Measurements from ENCODE around the gene PIK3C2G.

Gene PIK3C2G

DNA sequence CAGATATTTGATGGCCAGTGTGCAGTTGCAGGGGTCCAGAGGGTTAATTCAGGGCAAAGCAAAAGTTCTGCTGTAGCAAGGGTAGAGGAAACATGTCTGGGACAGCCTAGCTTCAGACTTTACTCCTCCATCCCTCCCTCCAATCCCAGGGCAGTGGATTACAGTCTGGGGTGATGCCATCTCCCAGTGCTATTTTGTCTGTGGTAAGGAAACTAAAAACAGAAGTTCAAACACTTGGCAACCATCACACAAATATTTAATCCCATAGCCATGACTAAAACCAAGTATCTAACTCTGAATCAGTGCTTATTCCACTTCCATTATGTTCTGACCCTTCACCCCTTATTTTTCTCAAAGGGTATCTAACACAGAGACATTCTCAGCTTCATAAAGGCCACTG, 61.8 kb downstream of the PIK3C2G start:
- Histone ChIP-seq H3K36me3 (ENCODE audit: insufficient read depth) (no peaks in the 10 kb centered on the region), H3K4me2 (no peak overlapping the region), H3K9ac (no peak overlapping the region), H3K4me1 (ENCODE audit: low read depth, poor library complexity, severe bottlenecking) (no peaks in the 10 kb centered on the region), H4K20me1 (ENCODE audit: insufficient read depth) (no peaks in the 10 kb centered on the region), H3K79me2 (ENCODE audit: insufficient read depth, low read depth) (no peaks in the 10 kb centered on the region), H3K4me3 (IDR thresholded peaks at IDR 0.05; ENCODE audit: insufficient read depth, low read depth, low read length) (no peak overlapping the region), H3K27me3 (ENCODE audit: insufficient read depth, low read depth) (no peaks in the 10 kb centered on the region), H3K27ac (no peak overlapping the region), H2AFZ (ENCODE audit: low read depth) (no peak overlapping the region)
- TF ChIP-seq CTCF (conservative IDR thresholded peaks at IDR 0.05; ENCODE audit: low read depth, low read length) = no peak

DNA sequence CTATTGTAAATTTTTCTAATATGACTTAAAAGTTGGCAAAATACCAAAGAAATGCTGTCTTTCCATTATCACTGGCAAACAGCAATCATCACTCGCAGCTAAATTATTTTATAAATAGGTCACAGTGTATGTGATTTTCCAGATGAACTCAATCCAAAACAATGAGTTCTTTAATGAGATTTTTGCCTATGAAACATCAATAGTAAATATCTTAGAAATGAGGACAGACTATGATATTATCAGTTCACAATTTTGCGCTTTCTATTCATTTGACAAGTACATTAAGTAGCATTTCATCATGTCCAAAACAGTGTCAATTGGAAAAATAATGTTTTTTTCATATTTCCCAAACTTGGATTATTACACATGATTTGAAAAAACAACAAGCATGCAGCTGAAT, 65.7 kb downstream of the PIK3C2G start:
- H3K9ac ChIP-seq = no peak overlapping the region
- no peak for TF ChIP-seq CTCF (conservative IDR thresholded peaks at IDR 0.05; ENCODE audit: low read depth, low read length)

GRCh38 chr12:18332173-18332572, 70.9 kb downstream of the PIK3C2G start:
- no peak overlapping the region for H3K9ac ChIP-seq
- H3K4me1 ChIP-seq (ENCODE audit: low read depth, poor library complexity, severe bottlenecking) = no peaks in the 10 kb centered on the region

More for the DNA sequence above, 65.7 kb downstream of the PIK3C2G start:
- Histone ChIP-seq H3K27me3 (ENCODE audit: insufficient read depth, low read depth) (no peaks in the 10 kb centered on the region), H3K4me1 (ENCODE audit: low read depth, poor library complexity, severe bottlenecking) (no peaks in the 10 kb centered on the region), H4K20me1 (ENCODE audit: insufficient read depth) (no peaks in the 10 kb centered on the region), H3K4me2 (no peak overlapping the region), H3K27ac (no peak overlapping the region), H3K4me3 (IDR thresholded peaks at IDR 0.05; ENCODE audit: insufficient read depth, low read depth, low read length) (no peak overlapping the region), H3K36me3 (ENCODE audit: insufficient read depth) (no peaks in the 10 kb centered on the region), H3K79me2 (ENCODE audit: insufficient read depth, low read depth) (no peaks in the 10 kb centered on the region), H2AFZ (ENCODE audit: low read depth) (no peak overlapping the region)

GRCh38 chr12:18339633-18340032, 78.3 kb downstream of the PIK3C2G start:
- Histone ChIP-seq H3K27me3 (ENCODE audit: insufficient read depth, low read depth) (no peaks in the 10 kb centered on the region), H2AFZ (ENCODE audit: low read depth) (no peak overlapping the region), H3K36me3 (ENCODE audit: insufficient read depth) (no peaks in the 10 kb centered on the region), H3K9ac (no peak overlapping the region), H3K4me1 (ENCODE audit: low read depth, poor library complexity, severe bottlenecking) (no peaks in the 10 kb centered on the region), H4K20me1 (ENCODE audit: insufficient read depth) (no peaks in the 10 kb centered on the region), H3K79me2 (ENCODE audit: insufficient read depth, low read depth) (no peaks in the 10 kb centered on the region), H3K27ac (no peak overlapping the region), H3K4me3 (IDR thresholded peaks at IDR 0.05; ENCODE audit: insufficient read depth, low read depth, low read length) (no peak overlapping the region), H3K4me2 (no peak overlapping the region)
- no peak for TF ChIP-seq CTCF (conservative IDR thresholded peaks at IDR 0.05; ENCODE audit: low read depth, low read length)

More at GRCh38 chr12:18332173-18332572, 70.9 kb downstream of the PIK3C2G start:
- no peak overlapping the region for H3K27ac ChIP-seq
- H2AFZ ChIP-seq (ENCODE audit: low read depth) = no peak overlapping the region
- H3K27me3 ChIP-seq (ENCODE audit: insufficient read depth, low read depth) = no peaks in the 10 kb centered on the region
- H3K79me2 ChIP-seq (ENCODE audit: insufficient read depth, low read depth) = no peaks in the 10 kb centered on the region
- H4K20me1 ChIP-seq (ENCODE audit: insufficient read depth) = no peaks in the 10 kb centered on the region
- H3K36me3 ChIP-seq (ENCODE audit: insufficient read depth) = no peaks in the 10 kb centered on the region
- no peak overlapping the region for H3K4me2 ChIP-seq
- no peak overlapping the region for H3K4me3 ChIP-seq (IDR thresholded peaks at IDR 0.05; ENCODE audit: insufficient read depth, low read depth, low read length)
- no peak for TF ChIP-seq CTCF (conservative IDR thresholded peaks at IDR 0.05; ENCODE audit: low read depth, low read length)

Data from KMS-11 (cell line).